H9 (cell line): Measurements from ENCODE around the gene TMEM129. TPM values are rescaled to one million over a fixed set of nuclear protein-coding genes. Genes with fewer than 3 reads are reported as not detected.

Experiments used
- DNase-seq: peaks from one replicate; pipeline ENCODE4 v3.0.0-alpha.2; 2017
- H2AFZ ChIP-seq: one replicate; pipeline ENCODE4 v1.6.1; 2013; ENCODE audit warnings: mild to moderate bottlenecking, low read length, control low read depth, moderate library complexity
- H2AK5ac ChIP-seq: 2 replicates; pipeline ENCODE4 v1.6.1; 2013; ENCODE audit warnings: low read length, control low read depth, mixed read lengths; ENCODE audit not compliant: insufficient read length
- H2BK120ac ChIP-seq: one replicate; pipeline ENCODE4 v1.6.1; 2013; ENCODE audit warnings: low read depth, mild to moderate bottlenecking, low read length, control low read depth, inconsistent platforms; ENCODE audit not compliant: poor library complexity, severe bottlenecking
- H2BK12ac ChIP-seq: 2 replicates; pipeline ENCODE4 v1.6.1; 2013; ENCODE audit warnings: low read length, control low read depth, mixed read lengths, low read depth; ENCODE audit not compliant: insufficient read length
- H2BK15ac ChIP-seq: 2 replicates; pipeline ENCODE4 v1.6.1; 2013; ENCODE audit warnings: low read depth, low read length, control low read depth
- H2BK20ac ChIP-seq: one replicate; pipeline ENCODE4 v1.6.1; 2013; ENCODE audit warnings: low read depth, mild to moderate bottlenecking, low read length, control low read depth, inconsistent platforms; ENCODE audit not compliant: poor library complexity, severe bottlenecking
- H2BK5ac ChIP-seq: 2 replicates; pipeline ENCODE4 v1.6.1; 2013; ENCODE audit warnings: low read length, control low read depth, mixed read lengths; ENCODE audit not compliant: insufficient read length
- H3K14ac ChIP-seq: 2 replicates; pipeline ENCODE4 v1.6.1; 2013; ENCODE audit warnings: low read length, control low read depth; ENCODE audit not compliant: insufficient read depth
- H3K18ac ChIP-seq: 2 replicates; pipeline ENCODE4 v1.6.1; 2013; ENCODE audit warnings: low read depth, mild to moderate bottlenecking, mixed read lengths, low read length, control low read depth; ENCODE audit not compliant: insufficient read length
- H3K23ac ChIP-seq: 2 replicates; pipeline ENCODE4 v1.6.1; 2013; ENCODE audit warnings: low read length, control low read depth, mixed read lengths, low read depth; ENCODE audit not compliant: insufficient read length
- H3K23me2 ChIP-seq: 2 replicates; pipeline ENCODE4 v1.6.1; 2013; ENCODE audit warnings: low read depth, mild to moderate bottlenecking, mixed read lengths, low read length, control low read depth; ENCODE audit not compliant: insufficient read length, poor library complexity, severe bottlenecking
- H3K27ac ChIP-seq: 2 replicates; pipeline ENCODE4 v1.5.1; 2013; ENCODE audit warnings: low read length, control low read depth, mixed read lengths, low read depth; ENCODE audit not compliant: insufficient read length
- H3K27me3 ChIP-seq: 2 replicates; pipeline ENCODE4 v1.6.1; 2013; ENCODE audit warnings: low read length, control low read depth, inconsistent platforms; ENCODE audit not compliant: insufficient read depth
- H3K4ac ChIP-seq: 2 replicates; pipeline ENCODE4 v1.6.1; 2013; ENCODE audit warnings: low read depth, mild to moderate bottlenecking, control low read depth, inconsistent platforms, low read length, moderate library complexity
- H3K4me1 ChIP-seq: 2 replicates; pipeline ENCODE4 v1.6.1; 2013; ENCODE audit warnings: low read length, control low read depth, inconsistent platforms; ENCODE audit not compliant: insufficient read depth
- H3K4me2 ChIP-seq: 2 replicates; pipeline ENCODE4 v1.6.1; 2013; ENCODE audit warnings: low read length, control low read depth, mixed read lengths; ENCODE audit not compliant: insufficient read length, insufficient read depth
- H3K56ac ChIP-seq: 2 replicates; pipeline ENCODE4 v1.6.1; 2013; ENCODE audit warnings: low read depth, mild to moderate bottlenecking, mixed read lengths, low read length, control low read depth; ENCODE audit not compliant: insufficient read length
- H3K79me1 ChIP-seq: 2 replicates; pipeline ENCODE4 v1.6.1; 2013; ENCODE audit warnings: low read depth, mild to moderate bottlenecking, moderate library complexity, low read length, control low read depth, inconsistent platforms; ENCODE audit not compliant: insufficient read depth, poor library complexity, severe bottlenecking
- H3K79me2 ChIP-seq: 2 replicates; pipeline ENCODE4 v1.6.1; 2013; ENCODE audit warnings: low read length, control low read depth, inconsistent platforms; ENCODE audit not compliant: insufficient read depth
- H3K9ac ChIP-seq: 2 replicates; pipeline ENCODE4 v1.6.1; 2013; ENCODE audit warnings: low read length, control low read depth, mixed read lengths; ENCODE audit not compliant: insufficient read length; ENCODE audit errors: extremely low read depth
- H3K9me3 ChIP-seq: one replicate; pipeline ENCODE4 v1.6.1; 2013; ENCODE audit warnings: low read depth, low read length, inconsistent platforms; ENCODE audit not compliant: control insufficient read depth
- H3T11ph ChIP-seq: one replicate; pipeline ENCODE4 v1.6.1; 2013; ENCODE audit warnings: mild to moderate bottlenecking, low read length, control low read depth, inconsistent platforms
- H4K20me1 ChIP-seq: one replicate; pipeline ENCODE4 v1.6.1; 2013; ENCODE audit not compliant: control insufficient read depth, insufficient read length, insufficient read depth
- H4K5ac ChIP-seq: 2 replicates; pipeline ENCODE4 v1.6.1; 2013; ENCODE audit warnings: low read depth, mild to moderate bottlenecking, mixed read lengths, low read length, control low read depth; ENCODE audit not compliant: insufficient read length
- H4K8ac ChIP-seq: replicated peaks from 2 replicates; pipeline ENCODE4 v1.6.1; 2013; ENCODE audit warnings: low read length, control low read depth, mixed read lengths, low read depth; ENCODE audit not compliant: insufficient read length
- H4K91ac ChIP-seq: 2 replicates; pipeline ENCODE4 v1.6.1; 2013; ENCODE audit warnings: low read depth, mild to moderate bottlenecking, moderate library complexity, mixed read lengths, low read length, control low read depth; ENCODE audit not compliant: insufficient read length
- H3K27ac Mint-ChIP-seq, 3 experiments: 2 replicates in 2 of 3; 3 replicates in 1 of 3; pipeline ENCODE4 v1.8.0; 2020 to 2021; ENCODE audit warnings: mixed read lengths in 3 of 3, mild to moderate bottlenecking in 1 of 3, moderate library complexity in 1 of 3
- H3K27me3 Mint-ChIP-seq: 2 replicates; pipeline ENCODE4 v1.8.0; 2021; ENCODE audit warnings: low read depth, mild to moderate bottlenecking, moderate library complexity, mixed read lengths
- H3K36me3 Mint-ChIP-seq, 3 experiments: 2 replicates in 2 of 3; 3 replicates in 1 of 3; pipeline ENCODE4 v1.8.0; 2020 to 2021; ENCODE audit warnings: low read depth in 3 of 3, mixed read lengths in 3 of 3; ENCODE audit not compliant: insufficient read depth in 1 of 3
- H3K4me1 Mint-ChIP-seq, 2 experiments: 2 replicates each; pipeline ENCODE4 v1.8.0; 2020; ENCODE audit warnings: mixed read lengths in 2 of 2
- H3K4me3 Mint-ChIP-seq, 2 experiments: 2 replicates in 1 of 2; 3 replicates in 1 of 2; pipeline ENCODE4 v1.8.0; 2020 to 2021; ENCODE audit warnings: mild to moderate bottlenecking in 2 of 2, mixed read lengths in 2 of 2, moderate library complexity in 1 of 2
- H3K9me3 Mint-ChIP-seq, 2 experiments: 2 replicates in 1 of 2; 3 replicates in 1 of 2; pipeline ENCODE4 v1.8.0; 2020; ENCODE audit warnings: mild to moderate bottlenecking in 2 of 2, mixed read lengths in 2 of 2, moderate library complexity in 1 of 2
- WGBS: extraction: QIAGEN DNeasy Blood & Tissue Kit; methylation state at CpG from one replicate; pipeline ENCODE4 v1.1.7; 2013; ENCODE audit warnings: missing lambda C conversion rate, low lambda C conversion rate, mixed read lengths; ENCODE audit not compliant: insufficient read length; ENCODE audit errors: extremely low coverage; 5-methylcytosine and 5-hydroxymethylcytosine counted together
- total RNA-seq: library from RNA; stranded (reverse); gene quantifications from 2 replicates; pipeline ENCODE4 v1.2.1, GENCODE V29; 2021
- TF ChIP-seq, protein P1 (sequence below): fragments of 200-600 bp; sonication (generic); conservative IDR thresholded peaks from 3 replicates; pipeline ENCODE4 v1.8.0; 2021; ENCODE audit warnings: antibody characterized with exemption, mild to moderate bottlenecking

The TMEM129 gene
- total RNA-seq, 1 experiment from 2014 or later, result 27.3 TPM

GRCh38 chr4:1763070-1763549 lies 42.0 kb upstream of the TMEM129 start:
- H3T11ph ChIP-seq, result no peak overlapping the region
- Mint-ChIP-seq H3K4me3 (no peak overlapping the region), H3K9me3 (no peaks in the 10 kb centered on the region), H3K27ac (no peak overlapping the region), H3K36me3 (no peaks in the 10 kb centered on the region), H3K4me1 (peaks cover 12 to 24% of the 10 kb centered on the region in 2 experiments), H3K27me3 (peaks cover 9% of the 10 kb centered on the region)
- H3K14ac ChIP-seq, result 0 out of 2 replicates have a peak overlapping the region, but pooled peaks have one; percentile 43
- H2BK120ac ChIP-seq, result no peak overlapping the region
- H3K4me1 ChIP-seq, result no peaks in the 10 kb centered on the region; the same call in 1 of the 2 replicates
- H2AFZ ChIP-seq, result no peak overlapping the region
- no peak overlapping the region for H2BK20ac ChIP-seq
- no peak overlapping the region for H4K91ac ChIP-seq
- H4K8ac ChIP-seq, result no peak overlapping the region
- TF ChIP-seq, protein P1, sequence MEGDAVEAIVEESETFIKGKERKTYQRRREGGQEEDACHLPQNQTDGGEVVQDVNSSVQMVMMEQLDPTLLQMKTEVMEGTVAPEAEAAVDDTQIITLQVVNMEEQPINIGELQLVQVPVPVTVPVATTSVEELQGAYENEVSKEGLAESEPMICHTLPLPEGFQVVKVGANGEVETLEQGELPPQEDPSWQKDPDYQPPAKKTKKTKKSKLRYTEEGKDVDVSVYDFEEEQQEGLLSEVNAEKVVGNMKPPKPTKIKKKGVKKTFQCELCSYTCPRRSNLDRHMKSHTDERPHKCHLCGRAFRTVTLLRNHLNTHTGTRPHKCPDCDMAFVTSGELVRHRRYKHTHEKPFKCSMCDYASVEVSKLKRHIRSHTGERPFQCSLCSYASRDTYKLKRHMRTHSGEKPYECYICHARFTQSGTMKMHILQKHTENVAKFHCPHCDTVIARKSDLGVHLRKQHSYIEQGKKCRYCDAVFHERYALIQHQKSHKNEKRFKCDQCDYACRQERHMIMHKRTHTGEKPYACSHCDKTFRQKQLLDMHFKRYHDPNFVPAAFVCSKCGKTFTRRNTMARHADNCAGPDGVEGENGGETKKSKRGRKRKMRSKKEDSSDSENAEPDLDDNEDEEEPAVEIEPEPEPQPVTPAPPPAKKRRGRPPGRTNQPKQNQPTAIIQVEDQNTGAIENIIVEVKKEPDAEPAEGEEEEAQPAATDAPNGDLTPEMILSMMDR, result no peak
- no peak for DNase-seq
- no peaks in the 10 kb centered on the region for H3K27me3 ChIP-seq
- no peak overlapping the region for H3K4me2 ChIP-seq
- H3K9ac ChIP-seq, result no peak overlapping the region
- H2AK5ac ChIP-seq, result no peak overlapping the region
- no peak overlapping the region for H3K18ac ChIP-seq
- no peak overlapping the region for H2BK12ac ChIP-seq
- no peak overlapping the region for H4K5ac ChIP-seq
- no peak overlapping the region for H2BK5ac ChIP-seq
- H3K9me3 ChIP-seq, result no peaks in the 10 kb centered on the region
- H3K4ac ChIP-seq, result no peak overlapping the region
- H2BK15ac ChIP-seq, result no peak overlapping the region
- no peak overlapping the region for H3K56ac ChIP-seq
- peaks cover 3% of the 10 kb centered on the region for H3K23me2 ChIP-seq
- no CpG with 5 or more reads among the region's 31 CpGs for WGBS
- no peak overlapping the region for H3K23ac ChIP-seq
- H3K79me1 ChIP-seq, result no peaks in the 10 kb centered on the region
- no peaks in the 10 kb centered on the region for H4K20me1 ChIP-seq
- H3K79me2 ChIP-seq, result no peaks in the 10 kb centered on the region
- no peak overlapping the region for H3K27ac ChIP-seq
